Stimulated activated CD4-positive, alpha-beta T cell treated with anti-CD3 and anti-CD28 coated beads, Interleukin-12 subunit alpha, Interleukin-12 subunit beta, amount 100 ng/mL, for 4 hours (primary cell): Measurements from ENCODE around the gene FBXW12.
"Not testable (repeated sequence)": the region's sequence is repeated elsewhere in the genome, so short reads cannot be mapped to it uniquely, and the experiment has no call there.

Experiments used
- DNase-seq: peaks from one replicate; pipeline ENCODE4 v3.0.0-alpha.2; 2020

Gene FBXW12

GRCh38 chr3:48372862-48373435, 930 bp downstream of the FBXW12 start:
- no peak for DNase-seq

GRCh38 chr3:48387634-48388033, 15.6 kb downstream of the FBXW12 start:
- DNase-seq = no peak

GRCh38 chr3:48388966-48389365, 16.9 kb downstream of the FBXW12 start:
- DNase-seq = no peak

- DNase-seq = no peak
Observed at GRCh38 chr3:48394391-48394790, 22.4 kb downstream of the FBXW12 start.

- DNase-seq = no peak
Observed at GRCh38 chr3:48395714-48396113, 23.7 kb downstream of the FBXW12 start.

- no peak for DNase-seq
Observed at GRCh38 chr3:48397767-48398681, 26.0 kb downstream of the FBXW12 start.

- DNase-seq = no peak
Observed at GRCh38 chr3:48398701-48399386, 26.8 kb downstream of the FBXW12 start.

- DNase-seq = no peak
Observed at GRCh38 chr3:48399387-48400172, 27.6 kb downstream of the FBXW12 start.

GRCh38 chr3:48400824-48401433, 28.9 kb downstream of the FBXW12 start:
- peak; percentile 42 for DNase-seq

- DNase-seq = not testable (repeated sequence)
Observed at GRCh38 chr3:48401434-48401901, 29.4 kb downstream of the FBXW12 start.

GRCh38 chr3:48402281-48402732, 30.3 kb downstream of the FBXW12 start:
- no peak for DNase-seq

GRCh38 chr3:48402907-48403306, 30.9 kb downstream of the FBXW12 start:
- DNase-seq = no peak

GRCh38 chr3:48403533-48404439, 31.8 kb downstream of the FBXW12 start:
- DNase-seq = no peak

- DNase-seq = no peak
Observed at GRCh38 chr3:48404440-48405342, 32.7 kb downstream of the FBXW12 start.

GRCh38 chr3:48405343-48405881, 33.4 kb downstream of the FBXW12 start:
- DNase-seq = no peak

- DNase-seq = no peak
Observed at GRCh38 chr3:48405971-48406370, 34.0 kb downstream of the FBXW12 start.

GRCh38 chr3:48406443-48407431, 34.7 kb downstream of the FBXW12 start:
- no peak for DNase-seq

- no peak for DNase-seq
Observed at GRCh38 chr3:48407542-48408099, 35.6 kb downstream of the FBXW12 start.
